ENCODE measurements around the gene CD22.
A peak's percentile ranks its signal among the peaks of the same experiment; 100 is the strongest.

Gene CD22

GRCh38 chr19:35313587-35313986 lies 15.4 kb upstream of the CD22 start:
- Histone ChIP-seq H3K27ac (ENCODE audit: insufficient read depth in 1 of 2, low read depth in 1 of 2, low read length in 2 of 2, poor library complexity in 1 of 2, severe bottlenecking in 2 of 2) (no peak overlapping the region), H3K27me3 (replicated peaks in 2 of 5; ENCODE audit: control insufficient read depth in 4 of 5, insufficient read depth in 5 of 5, low read length in 4 of 5) (no peaks in the 10 kb centered on the region), H3K4me3 (ENCODE audit: control insufficient read depth in 1 of 7, extremely low read depth in 1 of 7, insufficient read depth in 4 of 7, low read depth in 2 of 7, low read length in 6 of 7) (no peak overlapping the region), H3K36me3 (ENCODE audit: control insufficient read depth in 4 of 4, insufficient read depth in 4 of 4, low read length in 3 of 4) (no peaks in the 10 kb centered on the region), H3K9me3 (ENCODE audit: control extremely low read depth in 1 of 5, control insufficient read depth in 4 of 5, insufficient read depth in 2 of 5, low read depth in 1 of 5, low read length in 4 of 5) (no peaks in the 10 kb centered on the region), H3K4me1 (ENCODE audit: control extremely low read depth in 1 of 4, control insufficient read depth in 4 of 4, insufficient read depth in 4 of 4, low read length in 3 of 4) (peaks cover 3 to 54% (median 30%) of the 10 kb centered on the region in 4 experiments)
- DNase-seq = peak in 2 of 3 donors; percentile 44 to 48
- 10% methylated on average over 7 of the region's 7 CpGs for WGBS (ENCODE audit: insufficient coverage)
- POLR2A ChIA-PET = no interaction called here
- CTCF ChIA-PET = interaction anchor here (0.6 to 2.2 kb wide), 8 partner anchors 9 to 44 kb away, joined by 3 to 11 read pairs (median 4); partner anchors contain the start of gene FFAR3

GRCh38 chr19:35314031-35314430 lies 15.0 kb upstream of the CD22 start:
- Histone ChIP-seq H3K27me3 (replicated peaks in 2 of 5; ENCODE audit: control insufficient read depth in 4 of 5, insufficient read depth in 5 of 5, low read length in 4 of 5) (no peaks in the 10 kb centered on the region), H3K9me3 (ENCODE audit: control extremely low read depth in 1 of 5, control insufficient read depth in 4 of 5, insufficient read depth in 2 of 5, low read depth in 1 of 5, low read length in 4 of 5) (no peaks in the 10 kb centered on the region), H3K36me3 (ENCODE audit: control insufficient read depth in 4 of 4, insufficient read depth in 4 of 4, low read length in 3 of 4) (no peaks in the 10 kb centered on the region), H3K27ac (ENCODE audit: insufficient read depth in 1 of 2, low read depth in 1 of 2, low read length in 2 of 2, poor library complexity in 1 of 2, severe bottlenecking in 2 of 2) (no peak overlapping the region), H3K4me3 (ENCODE audit: control insufficient read depth in 1 of 7, extremely low read depth in 1 of 7, insufficient read depth in 4 of 7, low read depth in 2 of 7, low read length in 6 of 7) (no peak overlapping the region), H3K4me1 (ENCODE audit: control extremely low read depth in 1 of 4, control insufficient read depth in 4 of 4, insufficient read depth in 4 of 4, low read length in 3 of 4) (peaks cover 3 to 58% (median 34%) of the 10 kb centered on the region in 4 experiments)
- ChIA-PET POLR2A (no interaction called here), CTCF (interaction anchor here (0.9 to 2.2 kb wide), 7 partner anchors 9 to 44 kb away, joined by 3 to 11 read pairs (median 4); partner anchors contain the start of gene FFAR3)
- 86% methylated on average over 8 of the region's 8 CpGs for WGBS (ENCODE audit: insufficient coverage)
- no peak for DNase-seq

GRCh38 chr19:35314858-35315470 lies 14.0 kb upstream of the CD22 start:
- ChIA-PET POLR2A (no interaction called here), CTCF (interaction anchor here (1.2 to 2.2 kb wide), 4 partner anchors 13 to 38 kb away, joined by 3 to 11 read pairs (median 6); no protein-coding TSS in a partner anchor)
- Histone ChIP-seq H3K4me1 (ENCODE audit: control extremely low read depth in 1 of 4, control insufficient read depth in 4 of 4, insufficient read depth in 4 of 4, low read length in 3 of 4) (peaks cover 3 to 64% (median 42%) of the 10 kb centered on the region in 4 experiments), H3K36me3 (ENCODE audit: control insufficient read depth in 4 of 4, insufficient read depth in 4 of 4, low read length in 3 of 4) (no peaks in the 10 kb centered on the region), H3K9me3 (ENCODE audit: control extremely low read depth in 1 of 5, control insufficient read depth in 4 of 5, insufficient read depth in 2 of 5, low read depth in 1 of 5, low read length in 4 of 5) (no peaks in the 10 kb centered on the region), H3K4me3 (ENCODE audit: control insufficient read depth in 1 of 7, extremely low read depth in 1 of 7, insufficient read depth in 4 of 7, low read depth in 2 of 7, low read length in 6 of 7) (no peak overlapping the region), H3K27me3 (replicated peaks in 2 of 5; ENCODE audit: control insufficient read depth in 4 of 5, insufficient read depth in 5 of 5, low read length in 4 of 5) (no peaks in the 10 kb centered on the region), H3K27ac (ENCODE audit: insufficient read depth in 1 of 2, low read depth in 1 of 2, low read length in 2 of 2, poor library complexity in 1 of 2, severe bottlenecking in 2 of 2) (no peak overlapping the region)
- WGBS (ENCODE audit: insufficient coverage) = over 99% methylated on average over 9 of the region's 10 CpGs
- no peak for DNase-seq

- H3K9me3 ChIP-seq (ENCODE audit: control extremely low read depth in 1 of 5, control insufficient read depth in 4 of 5, insufficient read depth in 2 of 5, low read depth in 1 of 5, low read length in 4 of 5) = no peaks in the 10 kb centered on the region
- H3K27ac ChIP-seq (ENCODE audit: insufficient read depth in 1 of 2, low read depth in 1 of 2, low read length in 2 of 2, poor library complexity in 1 of 2, severe bottlenecking in 2 of 2) = no peak overlapping the region
- CTCF ChIA-PET = interaction anchor here (1.2 to 2.0 kb wide), 3 partner anchors 12 to 37 kb away, joined by 3 to 7 read pairs (median 5); no protein-coding TSS in a partner anchor
- POLR2A ChIA-PET = no interaction called here
- DNase-seq = peak in 1 of 3 donors; percentile 34
- H3K4me3 ChIP-seq (ENCODE audit: control insufficient read depth in 1 of 7, extremely low read depth in 1 of 7, insufficient read depth in 4 of 7, low read depth in 2 of 7, low read length in 6 of 7) = no peak overlapping the region
- H3K36me3 ChIP-seq (ENCODE audit: control insufficient read depth in 4 of 4, insufficient read depth in 4 of 4, low read length in 3 of 4) = no peaks in the 10 kb centered on the region
- WGBS (ENCODE audit: insufficient coverage) = 96% methylated on average over 6 of the region's 9 CpGs
- H3K27me3 ChIP-seq (replicated peaks in 2 of 5; ENCODE audit: control insufficient read depth in 4 of 5, insufficient read depth in 5 of 5, low read length in 4 of 5) = no peaks in the 10 kb centered on the region
- H3K4me1 ChIP-seq (ENCODE audit: control extremely low read depth in 1 of 4, control insufficient read depth in 4 of 4, insufficient read depth in 4 of 4, low read length in 3 of 4) = peaks cover 10 to 65% (median 47%) of the 10 kb centered on the region in 4 experiments
These were observed 13.1 kb upstream of the CD22 start for GRCh38 chr19:35315883-35316282.

GRCh38 chr19:35316560-35316959 lies 12.4 kb upstream of the CD22 start:
- Histone ChIP-seq H3K36me3 (ENCODE audit: control insufficient read depth in 4 of 4, insufficient read depth in 4 of 4, low read length in 3 of 4) (no peaks in the 10 kb centered on the region), H3K4me3 (ENCODE audit: control insufficient read depth in 1 of 7, extremely low read depth in 1 of 7, insufficient read depth in 4 of 7, low read depth in 2 of 7, low read length in 6 of 7) (no peak overlapping the region), H3K27ac (ENCODE audit: insufficient read depth in 1 of 2, low read depth in 1 of 2, low read length in 2 of 2, poor library complexity in 1 of 2, severe bottlenecking in 2 of 2) (no peak overlapping the region), H3K9me3 (ENCODE audit: control extremely low read depth in 1 of 5, control insufficient read depth in 4 of 5, insufficient read depth in 2 of 5, low read depth in 1 of 5, low read length in 4 of 5) (no peaks in the 10 kb centered on the region), H3K27me3 (replicated peaks in 2 of 5; ENCODE audit: control insufficient read depth in 4 of 5, insufficient read depth in 5 of 5, low read length in 4 of 5) (no peaks in the 10 kb centered on the region), H3K4me1 (ENCODE audit: control extremely low read depth in 1 of 4, control insufficient read depth in 4 of 4, insufficient read depth in 4 of 4, low read length in 3 of 4) (peaks cover 12 to 68% (median 49%) of the 10 kb centered on the region in 4 experiments)
- no peak for DNase-seq
- 95% methylated on average over 6 of the region's 9 CpGs for WGBS (ENCODE audit: insufficient coverage)
- ChIA-PET POLR2A (interaction anchor here (0.6 kb wide), 1 partner anchor 11 kb away, joined by 3 read pairs; no protein-coding TSS in a partner anchor), CTCF (interaction anchor here (0.9 to 2.0 kb wide), 3 partner anchors 11 to 37 kb away, joined by 3 to 7 read pairs (median 5); no protein-coding TSS in a partner anchor)

GRCh38 chr19:35317464-35318043 lies 11.4 kb upstream of the CD22 start:
- Histone ChIP-seq H3K36me3 (ENCODE audit: control insufficient read depth in 4 of 4, insufficient read depth in 4 of 4, low read length in 3 of 4) (no peaks in the 10 kb centered on the region), H3K27me3 (replicated peaks in 2 of 5; ENCODE audit: control insufficient read depth in 4 of 5, insufficient read depth in 5 of 5, low read length in 4 of 5) (no peaks in the 10 kb centered on the region), H3K27ac (ENCODE audit: insufficient read depth in 1 of 2, low read depth in 1 of 2, low read length in 2 of 2, poor library complexity in 1 of 2, severe bottlenecking in 2 of 2) (no peak overlapping the region), H3K9me3 (ENCODE audit: control extremely low read depth in 1 of 5, control insufficient read depth in 4 of 5, insufficient read depth in 2 of 5, low read depth in 1 of 5, low read length in 4 of 5) (no peaks in the 10 kb centered on the region), H3K4me1 (ENCODE audit: control extremely low read depth in 1 of 4, control insufficient read depth in 4 of 4, insufficient read depth in 4 of 4, low read length in 3 of 4) (peaks cover 12 to 62% (median 49%) of the 10 kb centered on the region in 4 experiments), H3K4me3 (ENCODE audit: control insufficient read depth in 1 of 7, extremely low read depth in 1 of 7, insufficient read depth in 4 of 7, low read depth in 2 of 7, low read length in 6 of 7) (no peak overlapping the region)
- ChIA-PET POLR2A (no interaction called here), CTCF (interaction anchor here (1.0 to 1.6 kb wide), 3 partner anchors 10 to 14 kb away, joined by 3 to 5 read pairs (median 4); no protein-coding TSS in a partner anchor)
- WGBS (ENCODE audit: insufficient coverage) = 38% methylated on average over 2 of the region's 7 CpGs
- peak in 1 of 3 donors; percentile 22 for DNase-seq

Data from common myeloid progenitor, CD34-positive (primary cell).